Measurements from ENCODE around the gene ADM2. TPM values are rescaled to one million over a fixed set of nuclear protein-coding genes. Genes with fewer than 3 reads are reported as not detected.

The ADM2 gene
- total RNA-seq, 4 donors from 2014 or later: under 0.01 to 1.9 (median 0.89) TPM

- Histone ChIP-seq H3K27ac (no peak overlapping the region), H3K4me3 (no peak overlapping the region), H3K36me3 (peaks cover 38 to 74% (median 39%) of the 10 kb centered on the region in 3 donors), H3K9me3 (no peaks in the 10 kb centered on the region), H3K27me3 (no peaks in the 10 kb centered on the region), H3K4me1 (peaks cover 17 to 34% (median 22%) of the 10 kb centered on the region in 3 donors)
- TF ChIP-seq CTCF (IDR thresholded peaks at IDR 0.05) (no peak), POLR2A (IDR thresholded peaks at IDR 0.05) (no peak)
- intact Hi-C loops (cut with DNase I): loop anchor here (10.0 kb wide), 1 partner anchor 93 kb away; no protein-coding TSS in a partner anchor
- 80 to 94% methylated on average over 1 to 6 of the region's 10 CpGs for WGBS, 2 donors
- no peak for DNase-seq
Observed at GRCh38 chr22:50521710-50522109, 40.4 kb downstream of the ADM2 start.

- intact Hi-C loops (cut with DNase I): loop anchor here (10.0 kb wide), 1 partner anchor 92 kb away; no protein-coding TSS in a partner anchor
Observed at GRCh38 chr22:50522208-50522805, 41.0 kb downstream of the ADM2 start.

GRCh38 chr22:50522806-50523438, 41.6 kb downstream of the ADM2 start:
- Histone ChIP-seq H3K9me3 (no peaks in the 10 kb centered on the region), H3K4me3 (no peak overlapping the region), H3K4me1 (peaks cover 25 to 46% (median 29%) of the 10 kb centered on the region in 3 donors), H3K27ac (no peak overlapping the region), H3K27me3 (no peaks in the 10 kb centered on the region), H3K36me3 (peaks cover 30 to 62% (median 33%) of the 10 kb centered on the region in 3 donors)
- whole genome bisulfite sequencing, 2 donors: 70 to 77% methylated on average over 2 to 10 of the region's 22 CpGs
- DNase-seq: no peak
- TF ChIP-seq CTCF (IDR thresholded peaks at IDR 0.05): no peak
- no peak for TF ChIP-seq POLR2A (IDR thresholded peaks at IDR 0.05)
- intact Hi-C loops (cut with DNase I): loop anchor here (10.0 kb wide), 1 partner anchor 92 kb away; no protein-coding TSS in a partner anchor

More at GRCh38 chr22:50522208-50522805, 41.0 kb downstream of the ADM2 start:
- no peak for DNase-seq
- Histone ChIP-seq H3K27me3 (no peaks in the 10 kb centered on the region), H3K4me3 (no peak overlapping the region), H3K27ac (no peak overlapping the region), H3K4me1 (peaks cover 23 to 40% (median 28%) of the 10 kb centered on the region in 3 donors), H3K36me3 (peaks cover 35 to 68% (median 39%) of the 10 kb centered on the region in 3 donors), H3K9me3 (no peaks in the 10 kb centered on the region)
- 80 to 100% methylated on average over 1 to 2 of the region's 15 CpGs for WGBS, 2 donors
- TF ChIP-seq CTCF (IDR thresholded peaks at IDR 0.05): no peak
- no peak for TF ChIP-seq POLR2A (IDR thresholded peaks at IDR 0.05)

- Histone ChIP-seq H3K9me3 (no peaks in the 10 kb centered on the region), H3K4me3 (no peak overlapping the region), H3K27ac (no peak overlapping the region), H3K27me3 (no peaks in the 10 kb centered on the region), H3K36me3 (peaks cover 28 to 57% (median 28%) of the 10 kb centered on the region in 3 donors), H3K4me1 (peaks cover 29 to 51% (median 30%) of the 10 kb centered on the region in 3 donors)
- TF ChIP-seq POLR2A (IDR thresholded peaks at IDR 0.05) (no peak), CTCF (IDR thresholded peaks at IDR 0.05) (no peak)
- DNase-seq: no peak
- intact Hi-C loops (cut with DNase I): loop anchor here (10.0 kb wide), 1 partner anchor 91 kb away; no protein-coding TSS in a partner anchor
- WGBS, 2 donors: 90% methylated on average over 15 of the region's 16 CpGs; no CpG with 5 or more reads in 1 of the 2 donors
Observed at GRCh38 chr22:50523458-50523805, 42.1 kb downstream of the ADM2 start.
